C4-2B (cell line): Measurements from ENCODE around the gene FCHSD2.

Source experiments
- ZFX ChIP-seq: fragments of 450-650 bp; IDR thresholded peaks from 2 replicates; pipeline ENCODE4 v1.6.1; 2017
- TF ChIP-seq, protein P1 (sequence below): fragments of 450-650 bp; conservative IDR thresholded peaks from 2 replicates; pipeline ENCODE4 v1.5.1; 2017; ENCODE audit warnings: mild to moderate bottlenecking

DNA sequence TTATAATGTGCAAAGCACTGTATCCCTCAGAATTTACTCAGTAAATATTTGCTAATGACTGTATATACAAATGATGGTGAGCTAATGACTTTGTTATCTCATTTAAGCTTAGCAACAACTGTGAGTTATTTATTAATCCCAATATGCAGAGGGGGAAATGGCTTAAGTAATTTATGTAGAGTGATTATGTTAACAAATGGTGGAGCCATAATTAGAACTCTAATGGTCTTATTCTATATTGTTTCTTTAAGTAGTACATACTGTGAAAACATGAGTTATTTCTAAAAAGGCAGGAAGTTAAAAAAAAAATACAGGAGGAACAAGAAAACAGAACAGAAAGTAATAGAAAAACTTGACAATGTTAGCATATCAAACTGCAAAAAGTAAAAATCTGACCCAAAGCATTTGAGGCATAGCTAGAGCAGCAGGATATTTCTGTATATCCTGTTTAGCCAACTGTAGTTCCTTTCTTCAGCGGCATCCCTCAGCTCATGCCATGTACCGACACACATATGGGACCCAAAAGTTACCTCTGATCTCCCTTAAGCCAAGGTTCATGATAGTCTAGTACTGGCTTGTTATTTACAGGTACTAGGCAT is 94.2 kb downstream of the FCHSD2 start:
- TF ChIP-seq, protein P1, sequence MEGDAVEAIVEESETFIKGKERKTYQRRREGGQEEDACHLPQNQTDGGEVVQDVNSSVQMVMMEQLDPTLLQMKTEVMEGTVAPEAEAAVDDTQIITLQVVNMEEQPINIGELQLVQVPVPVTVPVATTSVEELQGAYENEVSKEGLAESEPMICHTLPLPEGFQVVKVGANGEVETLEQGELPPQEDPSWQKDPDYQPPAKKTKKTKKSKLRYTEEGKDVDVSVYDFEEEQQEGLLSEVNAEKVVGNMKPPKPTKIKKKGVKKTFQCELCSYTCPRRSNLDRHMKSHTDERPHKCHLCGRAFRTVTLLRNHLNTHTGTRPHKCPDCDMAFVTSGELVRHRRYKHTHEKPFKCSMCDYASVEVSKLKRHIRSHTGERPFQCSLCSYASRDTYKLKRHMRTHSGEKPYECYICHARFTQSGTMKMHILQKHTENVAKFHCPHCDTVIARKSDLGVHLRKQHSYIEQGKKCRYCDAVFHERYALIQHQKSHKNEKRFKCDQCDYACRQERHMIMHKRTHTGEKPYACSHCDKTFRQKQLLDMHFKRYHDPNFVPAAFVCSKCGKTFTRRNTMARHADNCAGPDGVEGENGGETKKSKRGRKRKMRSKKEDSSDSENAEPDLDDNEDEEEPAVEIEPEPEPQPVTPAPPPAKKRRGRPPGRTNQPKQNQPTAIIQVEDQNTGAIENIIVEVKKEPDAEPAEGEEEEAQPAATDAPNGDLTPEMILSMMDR: no peak
- no peak for TF ChIP-seq ZFX
